ENCODE data around the gene ADGRF5.

Gene ADGRF5

GRCh38 chr6:46819561-46819960 is 102.2 kb downstream of the ADGRF5 start:
- DNase-seq = no peak

- no peak for DNase-seq
Observed at GRCh38 chr6:46816626-46817025, 105.1 kb downstream of the ADGRF5 start.

GRCh38 chr6:46815130-46815529 is 106.6 kb downstream of the ADGRF5 start:
- DNase-seq = no peak

DNA sequence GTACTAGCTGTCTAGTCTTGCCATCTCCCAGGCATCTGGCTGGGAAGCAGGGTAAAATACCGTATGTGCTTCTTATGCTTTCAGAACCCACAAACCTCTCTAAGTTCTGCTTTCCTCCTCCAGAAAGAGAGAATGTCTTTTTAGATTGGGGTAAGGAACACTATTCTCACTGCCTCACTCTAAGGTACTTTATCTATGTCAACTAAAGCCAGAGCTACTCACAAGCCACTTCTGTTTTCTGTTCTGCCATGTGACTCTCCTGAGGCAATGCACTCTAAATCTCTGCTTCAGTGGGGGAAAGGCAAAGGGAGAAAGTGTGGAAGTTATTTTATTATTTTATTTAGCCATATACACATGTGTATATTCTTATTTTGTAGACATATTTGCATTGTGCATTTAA is 112.9 kb downstream of the ADGRF5 start:
- no peak for DNase-seq
